ENCODE measurements around the gene UGCG. TPM values are rescaled to one million over a fixed set of nuclear protein-coding genes. Genes with fewer than 3 reads are reported as not detected.

The UGCG gene
- total RNA-seq, 1 experiment from 2014 or later, result 32.6 TPM

- no peak overlapping the region for H3K4me3 ChIP-seq (replicated peaks in 1 of 2; ENCODE audit: low read depth in 1 of 2, low read length in 2 of 2)
- CTCF ChIA-PET, result no interaction called here
- peak overlapping the region; percentile 31 for H2AFZ ChIP-seq (ENCODE audit: low read depth, low read length, poor library complexity, severe bottlenecking)
- H3K27ac ChIP-seq (ENCODE audit: low read depth, low read length), result no peak overlapping the region
- H3K9me2 ChIP-seq (ENCODE audit: insufficient read depth), result no peaks in the 10 kb centered on the region
- no peaks in the 10 kb centered on the region for H3K9me3 ChIP-seq (ENCODE audit: control insufficient read depth in 1 of 2, insufficient read depth in 1 of 2, low read depth in 1 of 2, low read length in 2 of 2)
- H3K9ac ChIP-seq (ENCODE audit: low read length), result no peak overlapping the region
- no peaks in the 10 kb centered on the region for H4K20me1 ChIP-seq (ENCODE audit: insufficient read depth)
- peaks cover 0 to 25% of the 10 kb centered on the region in 2 experiments; a peak in 2 of 4 replicates for H3K4me1 ChIP-seq (ENCODE audit: control insufficient read depth in 1 of 2, insufficient read depth in 2 of 2, low read length in 2 of 2)
- no peak overlapping the region for H3K4me2 ChIP-seq (ENCODE audit: low read length)
- ATAC-seq (no peak), DNase-seq (ENCODE audit: low read depth, low spot score) (no peak)
- no peaks in the 10 kb centered on the region for H3K36me3 ChIP-seq (ENCODE audit: control insufficient read depth in 1 of 2, insufficient read depth in 2 of 2, low read length in 2 of 2)
- RAD21 ChIA-PET (ENCODE audit: low non-redundant PET in 1 of 2, low total read pairs in 2 of 2, uncharacterized antibody in 2 of 2, unreplicated experiment in 2 of 2), result interaction anchor here in 1 of 2 experiments (0.6 kb wide), 1 partner anchor 24 kb away, joined by 3 read pairs; no protein-coding TSS in a partner anchor
- BruUV-seq (replicated peaks), result no TSS peak
- intact Hi-C loops (cut with micrococcal nuclease), result no loop called here
- POLR2A ChIA-PET, result no interaction called here
- no peaks in the 10 kb centered on the region for H3K27me3 ChIP-seq (ENCODE audit: insufficient read depth, low read length)
- H3K79me2 ChIP-seq (ENCODE audit: insufficient read depth, low read length), result no peaks in the 10 kb centered on the region
- TF ChIP-seq EZH2 (IDR thresholded peaks at IDR 0.05) (no peak), TCF7L2 (IDR thresholded peaks at IDR 0.05; ENCODE audit: borderline replicate concordance, extremely low read depth, insufficient read depth, insufficient read length) (no peak), EGR1 (IDR thresholded peaks at IDR 0.05; ENCODE audit: low read depth) (no peak), YY1 (IDR thresholded peaks at IDR 0.05; ENCODE audit: extremely low read depth, insufficient replicate concordance, low read depth, low read length) (no peak), ATF3 (IDR thresholded peaks at IDR 0.05) (no peak), FOSL1 (IDR thresholded peaks at IDR 0.05; ENCODE audit: low read depth) (no peak), POLR2AphosphoS5 (IDR thresholded peaks at IDR 0.05; ENCODE audit: low read depth, low read length) (no peak), CBX3 (IDR thresholded peaks at IDR 0.05; ENCODE audit: low read depth) (no peak), EZH2phosphoT487 (IDR thresholded peaks at IDR 0.05; ENCODE audit: borderline replicate concordance) (no peak), POLR2A (IDR thresholded peaks at IDR 0.05; ENCODE audit: borderline replicate concordance, extremely low read depth, insufficient read depth, insufficient read length) (no peak), ZNF274 (IDR thresholded peaks at IDR 0.05; ENCODE audit: low read depth, low read length) (no peak)
Observed at GRCh38 chr9:111955048-111955447, 58.4 kb downstream of the UGCG start.
